NCI-H2081 treated with DMSO at 0.1 percent for 48 hours (cell line): Measurements from ENCODE around the gene PGLYRP2.

Experiments used
- DNase-seq: peaks from one replicate; lab custom pipeline; 2025; lab: John Stamatoyannopoulos, UW

PGLYRP2 gene

GRCh38 chr19:15425321-15425950 lies 53.9 kb downstream of the PGLYRP2 start:
- DNase-seq: no peak

- no peak for DNase-seq
Measured at GRCh38 chr19:15424692-15425272, 54.5 kb downstream of the PGLYRP2 start.

- no peak for DNase-seq
Measured at GRCh38 chr19:15424121-15424520, 55.2 kb downstream of the PGLYRP2 start.

GRCh38 chr19:15423130-15423529 lies 56.2 kb downstream of the PGLYRP2 start:
- no peak for DNase-seq

GRCh38 chr19:15422296-15423075 lies 56.8 kb downstream of the PGLYRP2 start:
- DNase-seq: no peak

- DNase-seq: no peak
Measured at GRCh38 chr19:15421721-15422260, 57.5 kb downstream of the PGLYRP2 start.

- no peak for DNase-seq
Measured at GRCh38 chr19:15421136-15421695, 58.1 kb downstream of the PGLYRP2 start.

GRCh38 chr19:15419413-15420025 lies 59.8 kb downstream of the PGLYRP2 start:
- no peak for DNase-seq
